H9 (cell line): Measurements from ENCODE around the gene HIVEP1. TPM values are rescaled to one million over a fixed set of nuclear protein-coding genes. Genes with fewer than 3 reads are reported as not detected.

Experiments used
- DNase-seq: peaks from one replicate; pipeline ENCODE4 v3.0.0-alpha.2; 2017
- H2AFZ ChIP-seq: one replicate; pipeline ENCODE4 v1.6.1; 2013; ENCODE audit warnings: mild to moderate bottlenecking, low read length, control low read depth, moderate library complexity
- H2AK5ac ChIP-seq: 2 replicates; pipeline ENCODE4 v1.6.1; 2013; ENCODE audit warnings: low read length, control low read depth, mixed read lengths; ENCODE audit not compliant: insufficient read length
- H2BK120ac ChIP-seq: one replicate; pipeline ENCODE4 v1.6.1; 2013; ENCODE audit warnings: low read depth, mild to moderate bottlenecking, low read length, control low read depth, inconsistent platforms; ENCODE audit not compliant: poor library complexity, severe bottlenecking
- H2BK12ac ChIP-seq: 2 replicates; pipeline ENCODE4 v1.6.1; 2013; ENCODE audit warnings: low read length, control low read depth, mixed read lengths, low read depth; ENCODE audit not compliant: insufficient read length
- H2BK15ac ChIP-seq: 2 replicates; pipeline ENCODE4 v1.6.1; 2013; ENCODE audit warnings: low read depth, low read length, control low read depth
- H2BK20ac ChIP-seq: one replicate; pipeline ENCODE4 v1.6.1; 2013; ENCODE audit warnings: low read depth, mild to moderate bottlenecking, low read length, control low read depth, inconsistent platforms; ENCODE audit not compliant: poor library complexity, severe bottlenecking
- H2BK5ac ChIP-seq: 2 replicates; pipeline ENCODE4 v1.6.1; 2013; ENCODE audit warnings: low read length, control low read depth, mixed read lengths; ENCODE audit not compliant: insufficient read length
- H3K14ac ChIP-seq: 2 replicates; pipeline ENCODE4 v1.6.1; 2013; ENCODE audit warnings: low read length, control low read depth; ENCODE audit not compliant: insufficient read depth
- H3K18ac ChIP-seq: 2 replicates; pipeline ENCODE4 v1.6.1; 2013; ENCODE audit warnings: low read depth, mild to moderate bottlenecking, mixed read lengths, low read length, control low read depth; ENCODE audit not compliant: insufficient read length
- H3K23ac ChIP-seq: 2 replicates; pipeline ENCODE4 v1.6.1; 2013; ENCODE audit warnings: low read length, control low read depth, mixed read lengths, low read depth; ENCODE audit not compliant: insufficient read length
- H3K23me2 ChIP-seq: 2 replicates; pipeline ENCODE4 v1.6.1; 2013; ENCODE audit warnings: low read depth, mild to moderate bottlenecking, mixed read lengths, low read length, control low read depth; ENCODE audit not compliant: insufficient read length, poor library complexity, severe bottlenecking
- H3K27ac ChIP-seq: 2 replicates; pipeline ENCODE4 v1.5.1; 2013; ENCODE audit warnings: low read length, control low read depth, mixed read lengths, low read depth; ENCODE audit not compliant: insufficient read length
- H3K27me3 ChIP-seq: 2 replicates; pipeline ENCODE4 v1.6.1; 2013; ENCODE audit warnings: low read length, control low read depth, inconsistent platforms; ENCODE audit not compliant: insufficient read depth
- H3K4ac ChIP-seq: 2 replicates; pipeline ENCODE4 v1.6.1; 2013; ENCODE audit warnings: low read depth, mild to moderate bottlenecking, control low read depth, inconsistent platforms, low read length, moderate library complexity
- H3K4me1 ChIP-seq: 2 replicates; pipeline ENCODE4 v1.6.1; 2013; ENCODE audit warnings: low read length, control low read depth, inconsistent platforms; ENCODE audit not compliant: insufficient read depth
- H3K4me2 ChIP-seq: 2 replicates; pipeline ENCODE4 v1.6.1; 2013; ENCODE audit warnings: low read length, control low read depth, mixed read lengths; ENCODE audit not compliant: insufficient read length, insufficient read depth
- H3K56ac ChIP-seq: 2 replicates; pipeline ENCODE4 v1.6.1; 2013; ENCODE audit warnings: low read depth, mild to moderate bottlenecking, mixed read lengths, low read length, control low read depth; ENCODE audit not compliant: insufficient read length
- H3K79me1 ChIP-seq: 2 replicates; pipeline ENCODE4 v1.6.1; 2013; ENCODE audit warnings: low read depth, mild to moderate bottlenecking, moderate library complexity, low read length, control low read depth, inconsistent platforms; ENCODE audit not compliant: insufficient read depth, poor library complexity, severe bottlenecking
- H3K79me2 ChIP-seq: 2 replicates; pipeline ENCODE4 v1.6.1; 2013; ENCODE audit warnings: low read length, control low read depth, inconsistent platforms; ENCODE audit not compliant: insufficient read depth
- H3K9ac ChIP-seq: 2 replicates; pipeline ENCODE4 v1.6.1; 2013; ENCODE audit warnings: low read length, control low read depth, mixed read lengths; ENCODE audit not compliant: insufficient read length; ENCODE audit errors: extremely low read depth
- H3K9me3 ChIP-seq: one replicate; pipeline ENCODE4 v1.6.1; 2013; ENCODE audit warnings: low read depth, low read length, inconsistent platforms; ENCODE audit not compliant: control insufficient read depth
- H3T11ph ChIP-seq: one replicate; pipeline ENCODE4 v1.6.1; 2013; ENCODE audit warnings: mild to moderate bottlenecking, low read length, control low read depth, inconsistent platforms
- H4K20me1 ChIP-seq: one replicate; pipeline ENCODE4 v1.6.1; 2013; ENCODE audit not compliant: control insufficient read depth, insufficient read length, insufficient read depth
- H4K5ac ChIP-seq: 2 replicates; pipeline ENCODE4 v1.6.1; 2013; ENCODE audit warnings: low read depth, mild to moderate bottlenecking, mixed read lengths, low read length, control low read depth; ENCODE audit not compliant: insufficient read length
- H4K8ac ChIP-seq: replicated peaks from 2 replicates; pipeline ENCODE4 v1.6.1; 2013; ENCODE audit warnings: low read length, control low read depth, mixed read lengths, low read depth; ENCODE audit not compliant: insufficient read length
- H4K91ac ChIP-seq: 2 replicates; pipeline ENCODE4 v1.6.1; 2013; ENCODE audit warnings: low read depth, mild to moderate bottlenecking, moderate library complexity, mixed read lengths, low read length, control low read depth; ENCODE audit not compliant: insufficient read length
- H3K27ac Mint-ChIP-seq, 3 experiments: 2 replicates in 2 of 3; 3 replicates in 1 of 3; pipeline ENCODE4 v1.8.0; 2020 to 2021; ENCODE audit warnings: mixed read lengths in 3 of 3, mild to moderate bottlenecking in 1 of 3, moderate library complexity in 1 of 3
- H3K27me3 Mint-ChIP-seq: 2 replicates; pipeline ENCODE4 v1.8.0; 2021; ENCODE audit warnings: low read depth, mild to moderate bottlenecking, moderate library complexity, mixed read lengths
- H3K36me3 Mint-ChIP-seq, 3 experiments: 2 replicates in 2 of 3; 3 replicates in 1 of 3; pipeline ENCODE4 v1.8.0; 2020 to 2021; ENCODE audit warnings: low read depth in 3 of 3, mixed read lengths in 3 of 3; ENCODE audit not compliant: insufficient read depth in 1 of 3
- H3K4me1 Mint-ChIP-seq, 2 experiments: 2 replicates each; pipeline ENCODE4 v1.8.0; 2020; ENCODE audit warnings: mixed read lengths in 2 of 2
- H3K4me3 Mint-ChIP-seq, 2 experiments: 2 replicates in 1 of 2; 3 replicates in 1 of 2; pipeline ENCODE4 v1.8.0; 2020 to 2021; ENCODE audit warnings: mild to moderate bottlenecking in 2 of 2, mixed read lengths in 2 of 2, moderate library complexity in 1 of 2
- H3K9me3 Mint-ChIP-seq, 2 experiments: 2 replicates in 1 of 2; 3 replicates in 1 of 2; pipeline ENCODE4 v1.8.0; 2020; ENCODE audit warnings: mild to moderate bottlenecking in 2 of 2, mixed read lengths in 2 of 2, moderate library complexity in 1 of 2
- WGBS: extraction: QIAGEN DNeasy Blood & Tissue Kit; methylation state at CpG from one replicate; pipeline ENCODE4 v1.1.7; 2013; ENCODE audit warnings: missing lambda C conversion rate, low lambda C conversion rate, mixed read lengths; ENCODE audit not compliant: insufficient read length; ENCODE audit errors: extremely low coverage; 5-methylcytosine and 5-hydroxymethylcytosine counted together
- total RNA-seq: library from RNA; stranded (reverse); gene quantifications from 2 replicates; pipeline ENCODE4 v1.2.1, GENCODE V29; 2021
- TF ChIP-seq, protein P1 (sequence below): fragments of 200-600 bp; sonication (generic); conservative IDR thresholded peaks from 3 replicates; pipeline ENCODE4 v1.8.0; 2021; ENCODE audit warnings: antibody characterized with exemption, mild to moderate bottlenecking

Gene HIVEP1
- total RNA-seq, 1 experiment from 2014 or later: 44.2 TPM

DNA sequence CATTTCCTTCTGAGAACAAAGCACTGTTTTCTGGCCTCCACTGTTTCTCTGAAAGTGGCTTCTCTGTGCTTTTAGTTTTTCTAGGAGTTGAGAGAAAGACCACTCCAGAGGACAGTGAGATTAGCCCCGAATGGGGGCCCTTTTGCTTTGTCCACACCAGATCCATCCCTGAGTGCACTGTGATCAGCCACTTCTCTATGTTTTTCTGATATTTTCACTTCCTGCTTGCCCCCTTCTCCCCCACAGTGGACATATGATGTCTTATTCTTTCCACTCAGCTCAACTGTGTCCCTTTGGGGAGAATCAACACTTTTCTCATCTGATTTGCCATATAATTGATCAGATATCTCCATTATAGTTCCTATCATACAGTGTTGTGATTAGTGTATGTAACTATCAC lies 35.6 kb upstream of the HIVEP1 start:
- no CpG with 5 or more reads among the region's 1 CpG for WGBS

More for the DNA sequence above, 35.6 kb upstream of the HIVEP1 start:
- no peak overlapping the region for H2BK120ac ChIP-seq
- no peak overlapping the region for H3K27ac ChIP-seq
- no peak overlapping the region for H2BK5ac ChIP-seq
- no peak overlapping the region for H3K56ac ChIP-seq
- peaks cover 12% of the 10 kb centered on the region for H3K4me1 ChIP-seq
- H3K27ac Mint-ChIP-seq: no peak overlapping the region
- H2AFZ ChIP-seq: peak overlapping the region; percentile 80
- no peaks in the 10 kb centered on the region for H3K79me2 ChIP-seq
- no peaks in the 10 kb centered on the region for H3K27me3 ChIP-seq
- H3K4me2 ChIP-seq: no peak overlapping the region
- H3K79me1 ChIP-seq: no peaks in the 10 kb centered on the region
- no peaks in the 10 kb centered on the region for H4K20me1 ChIP-seq
- no peaks in the 10 kb centered on the region for H3K9me3 ChIP-seq
- H4K5ac ChIP-seq: no peak overlapping the region
- no peak overlapping the region for H2BK20ac ChIP-seq
- no peak overlapping the region for H3K18ac ChIP-seq
- H4K8ac ChIP-seq: no peak overlapping the region
- TF ChIP-seq, protein P1, sequence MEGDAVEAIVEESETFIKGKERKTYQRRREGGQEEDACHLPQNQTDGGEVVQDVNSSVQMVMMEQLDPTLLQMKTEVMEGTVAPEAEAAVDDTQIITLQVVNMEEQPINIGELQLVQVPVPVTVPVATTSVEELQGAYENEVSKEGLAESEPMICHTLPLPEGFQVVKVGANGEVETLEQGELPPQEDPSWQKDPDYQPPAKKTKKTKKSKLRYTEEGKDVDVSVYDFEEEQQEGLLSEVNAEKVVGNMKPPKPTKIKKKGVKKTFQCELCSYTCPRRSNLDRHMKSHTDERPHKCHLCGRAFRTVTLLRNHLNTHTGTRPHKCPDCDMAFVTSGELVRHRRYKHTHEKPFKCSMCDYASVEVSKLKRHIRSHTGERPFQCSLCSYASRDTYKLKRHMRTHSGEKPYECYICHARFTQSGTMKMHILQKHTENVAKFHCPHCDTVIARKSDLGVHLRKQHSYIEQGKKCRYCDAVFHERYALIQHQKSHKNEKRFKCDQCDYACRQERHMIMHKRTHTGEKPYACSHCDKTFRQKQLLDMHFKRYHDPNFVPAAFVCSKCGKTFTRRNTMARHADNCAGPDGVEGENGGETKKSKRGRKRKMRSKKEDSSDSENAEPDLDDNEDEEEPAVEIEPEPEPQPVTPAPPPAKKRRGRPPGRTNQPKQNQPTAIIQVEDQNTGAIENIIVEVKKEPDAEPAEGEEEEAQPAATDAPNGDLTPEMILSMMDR: no peak
- no peak overlapping the region for H4K91ac ChIP-seq
- no peaks in the 10 kb centered on the region for H3K27me3 Mint-ChIP-seq
- no peak overlapping the region for H3K14ac ChIP-seq
- H2BK15ac ChIP-seq: no peak overlapping the region
- H3K9me3 Mint-ChIP-seq: no peaks in the 10 kb centered on the region
- no peak overlapping the region for H2BK12ac ChIP-seq
- no peak overlapping the region for H3K23ac ChIP-seq
- no peak overlapping the region for H3K4me3 Mint-ChIP-seq
- no peak overlapping the region for H3K4ac ChIP-seq
- peaks cover 35 to 39% of the 10 kb centered on the region in 2 experiments for H3K4me1 Mint-ChIP-seq
- H3K9ac ChIP-seq: no peak overlapping the region
- no peak overlapping the region for H3T11ph ChIP-seq
- H2AK5ac ChIP-seq: no peak overlapping the region
- H3K36me3 Mint-ChIP-seq: peaks cover 0 to 1% (median 0%) of the 10 kb centered on the region in 3 experiments; a peak in 1 of 7 replicates
- DNase-seq: no peak
- no peaks in the 10 kb centered on the region for H3K23me2 ChIP-seq
